GM12874 (cell line): ENCODE results near the gene LETM1.

Experiments
- CTCF ChIP-seq: IDR thresholded peaks from 2 replicates; pipeline ENCODE4 v1.5.1; 2011; ENCODE audit warnings: low read depth, mild to moderate bottlenecking, control low read depth, low read length, moderate library complexity; ENCODE audit not compliant: insufficient read depth

The LETM1 gene

GRCh38 chr4:1772853-1773538 is 83.0 kb downstream of the LETM1 start:
- no peak for TF ChIP-seq CTCF

- no peak for TF ChIP-seq CTCF
Measured at GRCh38 chr4:1771555-1772305, 84.2 kb downstream of the LETM1 start.

- no peak for TF ChIP-seq CTCF
Measured at GRCh38 chr4:1770791-1771231, 85.1 kb downstream of the LETM1 start.

- no peak for TF ChIP-seq CTCF
Measured at GRCh38 chr4:1770245-1770644, 85.7 kb downstream of the LETM1 start.

- no peak for TF ChIP-seq CTCF
Measured at GRCh38 chr4:1769692-1770091, 86.3 kb downstream of the LETM1 start.

- no peak for TF ChIP-seq CTCF
Measured at GRCh38 chr4:1768367-1769034, 87.5 kb downstream of the LETM1 start.

GRCh38 chr4:1767770-1768366 is 88.1 kb downstream of the LETM1 start:
- peak; percentile 50 for TF ChIP-seq CTCF
